HepG2 (cell line): ENCODE results near the gene MYCBPAP. TPM values are rescaled to one million over a fixed set of nuclear protein-coding genes. Genes with fewer than 3 reads are reported as not detected.

Experiments used
- CBX2 ChIP-seq, 2 experiments: fragments of 200-600 bp in 1 of 2; sonication (generic); formaldehyde crosslinking in 1 of 2; IDR thresholded peaks; 2 replicates each; pipeline versions ENCODE4 v1.7.0 to v1.8.1; 2018 to 2022; ENCODE audit warnings: low read depth in 2 of 2, low read length in 1 of 2, mild to moderate bottlenecking in 1 of 2, missing genetic modification reagents in 1 of 2
- FOXO1 ChIP-seq: sonication (generic); formaldehyde crosslinking; IDR thresholded peaks from 2 replicates; pipeline ENCODE4 v1.4.0; 2020; ENCODE audit warnings: missing genetic modification reagents
- GABPB1 ChIP-seq: IDR thresholded peaks from 2 replicates; pipeline ENCODE4 v1.6.1; 2016; ENCODE audit warnings: mild to moderate bottlenecking, missing genetic modification reagents, moderate library complexity, missing compliant biosample characterization
- HMGXB3 ChIP-seq: sonication (generic); formaldehyde crosslinking; IDR thresholded peaks from 2 replicates; pipeline ENCODE4 v1.4.0; 2020; ENCODE audit warnings: missing genetic modification reagents, borderline replicate concordance
- HOXA9 ChIP-seq: sonication (generic); formaldehyde crosslinking; IDR thresholded peaks from 2 replicates; pipeline ENCODE4 v1.8.1; 2022; ENCODE audit warnings: missing genetic modification reagents, mild to moderate bottlenecking, moderate library complexity, borderline replicate concordance
- KMT2A ChIP-seq: sonication (generic); formaldehyde crosslinking; IDR thresholded peaks from 2 replicates; pipeline ENCODE4 v1.4.0; 2020; ENCODE audit warnings: missing genetic modification reagents
- MTF1 ChIP-seq: sonication (generic); formaldehyde crosslinking; IDR thresholded peaks from 2 replicates; pipeline ENCODE4 v1.5.0; 2020; ENCODE audit warnings: missing genetic modification reagents
- MXD4 ChIP-seq: IDR thresholded peaks from 2 replicates; pipeline ENCODE4 v1.6.1; 2016; ENCODE audit warnings: mild to moderate bottlenecking, missing biosample characterization, missing genetic modification reagents
- PHF8 ChIP-seq: sonication (generic); formaldehyde crosslinking; IDR thresholded peaks from 2 replicates; pipeline ENCODE4 v1.5.0; 2020; ENCODE audit warnings: missing genetic modification reagents
- THAP11 ChIP-seq: IDR thresholded peaks from 2 replicates; pipeline ENCODE4 v1.6.1; 2016; ENCODE audit warnings: missing biosample characterization, missing genetic modification reagents
- TP53 ChIP-seq: sonication (generic); formaldehyde crosslinking; conservative IDR thresholded peaks from 2 replicates; pipeline ENCODE4 v1.4.0; 2020; ENCODE audit warnings: missing genetic modification reagents
- ZBTB21 ChIP-seq: sonication (generic); formaldehyde crosslinking; IDR thresholded peaks from 2 replicates; pipeline ENCODE4 v1.4.0; 2020; ENCODE audit warnings: missing genetic modification reagents
- ZBTB33 ChIP-seq: sonication (generic); formaldehyde crosslinking; IDR thresholded peaks from 2 replicates; pipeline ENCODE4 v1.4.0; 2020; ENCODE audit warnings: missing genetic modification reagents
- ZBTB8A ChIP-seq: sonication (generic); formaldehyde crosslinking; IDR thresholded peaks from 2 replicates; pipeline ENCODE4 v1.4.0; 2020; ENCODE audit warnings: mild to moderate bottlenecking, low read depth, missing genetic modification reagents, borderline replicate concordance
- ZFP36L1 ChIP-seq: sonication (generic); formaldehyde crosslinking; IDR thresholded peaks from 2 replicates; pipeline ENCODE4 v1.8.0; 2022; ENCODE audit warnings: mild to moderate bottlenecking, missing genetic modification reagents, moderate library complexity
- ZNF33B ChIP-seq: sonication (generic); formaldehyde crosslinking; IDR thresholded peaks from 2 replicates; pipeline ENCODE4 v1.5.1; 2020; ENCODE audit warnings: mild to moderate bottlenecking, missing genetic modification reagents
- ZNF446 ChIP-seq: sonication (generic); formaldehyde crosslinking; IDR thresholded peaks from 2 replicates; pipeline ENCODE4 v1.5.0; 2020; ENCODE audit warnings: mild to moderate bottlenecking, missing genetic modification reagents
- ZNF639 ChIP-seq: conservative IDR thresholded peaks from 2 replicates; pipeline ENCODE4 v1.6.1; 2018; ENCODE audit warnings: missing genetic modification reagents
- ZNF660 ChIP-seq: sonication (generic); formaldehyde crosslinking; IDR thresholded peaks from 2 replicates; pipeline ENCODE4 v1.5.1; 2020; ENCODE audit warnings: mild to moderate bottlenecking, low read depth, missing genetic modification reagents, borderline replicate concordance
- ZZZ3 ChIP-seq: sonication (generic); formaldehyde crosslinking; IDR thresholded peaks from 2 replicates; pipeline ENCODE4 v1.4.0; 2020; ENCODE audit warnings: missing genetic modification reagents, mild to moderate bottlenecking, borderline replicate concordance
- polyA plus RNA-seq, 8 experiments: library from polyadenylated mRNA; depleted of rRNA in 3 of 8; stranded (reverse) in 7 of 8; unstranded in 1 of 8; fragments of >200 nt; fragmentation: Illumina TruSeq in 4 of 8; extraction: Trizol in 4 of 8; gene quantifications; 2 replicates each; pipeline versions ENCODE4 v1.2.1 to v1.2.3, GENCODE V29; 2011 to 2016; ENCODE audit warnings: low read depth in 4 of 8, missing spikeins in 1 of 8, mixed read lengths in 1 of 8; ENCODE audit not compliant: insufficient read depth in 1 of 8
- total RNA-seq, 5 experiments: library from RNA; depleted of rRNA; stranded (reverse); fragments of >200 nt; fragmentation: Illumina TruSeq; extraction: Trizol; gene quantifications; 2 replicates each; pipeline ENCODE4 v1.2.3, GENCODE V29; 2016; ENCODE audit warnings: low read depth in 1 of 5

MYCBPAP gene
- total and polyA plus RNA-seq, 2 of the 13 experiments (the other 11 are each of a cell fraction or from before 2014, with no cell fraction given): 0.22 to 0.24 TPM

- TF ChIP-seq PHF8 (CRISPR knock-in tag) (no peak), KMT2A (0 out of 2 replicates have a peak, but pooled peaks have one; percentile 44), ZFP36L1 (CRISPR knock-in tag) (peak; percentile 60; the same call in 1 of the 2 replicates), ZZZ3 (CRISPR knock-in tag) (no peak), TP53 (CRISPR knock-in tag) (peak; percentile 44; the same call in 1 of the 2 replicates), FOXO1 (CRISPR knock-in tag) (peak; percentile 78), ZNF446 (CRISPR knock-in tag) (no peak), ZBTB33 (CRISPR knock-in tag) (peak; percentile 35), HMGXB3 (CRISPR knock-in tag) (no peak), ZNF639 (CRISPR knock-in tag) (no peak), MTF1 (no peak), ZNF660 (CRISPR knock-in tag) (no peak), ZBTB8A (no peak), GABPB1 (CRISPR knock-in tag) (no peak), CBX2 (IDR thresholded peaks at IDR 0.05; ENCODE audit: low read depth, low read length) (no peak), CBX2 (CRISPR knock-in tag; IDR thresholded peaks at IDR 0.05; ENCODE audit: low read depth) (no peak), MXD4 (CRISPR knock-in tag) (0 out of 2 replicates have a peak, but pooled peaks have one; percentile 36), THAP11 (CRISPR knock-in tag) (peak; percentile 75), ZBTB21 (CRISPR knock-in tag) (no peak; the same call in 1 of the 2 replicates), ZNF33B (CRISPR knock-in tag) (no peak), HOXA9 (CRISPR knock-in tag) (no peak)
These were observed 34.8 kb downstream of the MYCBPAP start (continued) for GRCh38 chr17:50542795-50543774.
